RPMI7951 (cell line): Measurements from ENCODE around the gene ZNF423. TPM values are rescaled to one million over a fixed set of nuclear protein-coding genes. Genes with fewer than 3 reads are reported as not detected.
"Not testable (repeated sequence)": the region's sequence is repeated elsewhere in the genome, so short reads cannot be mapped to it uniquely, and the experiment has no call there.

Experiments
- DNase-seq: peaks from one replicate; pipeline ENCODE4 v3.0.0-alpha.2; 2012; ENCODE audit warnings: low read depth
- total RNA-seq: library from RNA; depleted of rRNA; stranded (reverse); fragments of >200 nt; shearing (Covaris generic); gene quantifications from 2 replicates; pipeline ENCODE4 v1.2.3, GENCODE V29; 2014

ZNF423 gene
- total RNA-seq, 1 experiment from 2014 or later, result under 0.01 TPM

DNA sequence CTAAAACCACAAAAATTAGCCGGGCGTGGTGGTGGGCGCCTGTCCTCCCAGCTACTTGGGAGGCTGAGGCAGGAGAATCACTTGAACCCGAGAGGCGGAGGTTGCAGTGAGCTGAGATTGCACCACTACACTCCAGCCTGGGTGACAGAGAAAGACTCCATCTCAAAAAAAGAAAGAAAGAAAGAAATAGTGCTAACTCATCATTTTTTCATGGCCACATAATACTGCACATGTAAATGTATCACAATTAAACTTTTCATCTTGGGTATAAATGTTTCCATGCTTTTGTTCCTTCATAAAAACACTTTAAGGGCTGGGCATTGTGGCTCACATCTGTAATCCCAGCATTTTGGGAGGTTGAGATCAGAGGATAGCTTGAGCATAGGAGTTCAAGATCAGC lies 15.9 kb upstream of the ZNF423 start:
- DNase-seq, result not testable (repeated sequence)

DNA sequence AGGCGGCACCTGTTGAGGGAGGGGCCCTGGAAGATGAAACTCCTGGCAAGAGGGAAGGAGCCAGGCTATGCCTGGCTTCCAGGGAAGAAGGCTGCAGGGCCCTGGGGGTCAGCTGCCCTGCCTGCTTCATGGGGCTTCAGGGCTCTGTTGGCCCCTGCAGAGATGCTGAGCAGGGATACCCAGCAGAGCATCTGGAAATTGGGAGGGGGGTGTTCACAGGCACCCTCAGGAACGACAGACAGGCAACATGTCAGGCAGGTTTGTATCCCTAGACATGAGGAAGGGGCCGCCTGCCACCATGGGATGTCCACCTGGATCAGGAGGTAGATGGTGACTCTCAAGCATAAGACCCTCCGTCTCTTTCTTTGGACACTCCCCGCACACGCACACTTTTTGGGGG lies 13.8 kb upstream of the ZNF423 start:
- no peak for DNase-seq

DNA sequence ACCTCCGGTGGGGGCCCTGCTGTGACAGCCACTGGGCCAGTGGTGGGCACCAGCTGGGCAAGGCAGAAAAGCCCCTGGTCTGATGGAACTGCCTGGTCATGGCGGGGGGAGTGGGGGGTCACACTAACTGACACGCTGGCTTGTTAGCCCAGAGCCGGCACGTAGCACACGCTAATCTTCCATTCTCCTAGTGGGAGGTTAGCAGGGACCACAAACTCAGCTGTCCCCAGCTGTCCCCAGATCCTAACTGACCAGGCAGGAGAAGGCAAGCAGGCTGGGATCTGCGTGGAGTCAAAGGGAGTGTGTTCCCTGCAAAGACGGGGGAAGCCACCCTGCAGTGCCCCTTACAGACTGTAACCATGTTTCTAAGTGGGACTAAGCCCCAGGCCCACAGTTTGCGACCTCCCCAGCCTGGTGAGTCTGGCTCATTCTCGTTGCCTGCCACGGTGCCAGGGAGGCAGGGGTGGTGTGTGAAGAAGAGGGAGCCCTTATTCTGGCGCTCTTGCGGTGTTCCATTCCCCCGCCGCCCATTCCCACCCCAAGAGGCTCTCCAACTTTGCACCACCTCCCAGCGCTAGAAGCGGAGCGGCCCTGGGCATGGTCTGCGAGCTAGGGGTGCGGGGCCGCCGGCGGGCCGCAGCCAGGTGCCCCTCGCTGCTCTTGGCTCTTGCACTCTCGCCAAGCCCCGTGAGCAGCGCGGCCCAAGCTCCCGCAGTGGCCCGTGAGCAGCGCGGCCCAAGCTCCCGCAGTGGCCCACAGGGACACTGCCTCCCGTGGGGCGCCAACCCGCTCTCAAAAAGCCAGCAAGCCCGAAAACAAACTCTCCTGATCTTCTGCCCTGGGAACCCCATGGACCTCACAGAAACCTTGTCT lies 12.1 kb upstream of the ZNF423 start:
- no peak for DNase-seq

DNA sequence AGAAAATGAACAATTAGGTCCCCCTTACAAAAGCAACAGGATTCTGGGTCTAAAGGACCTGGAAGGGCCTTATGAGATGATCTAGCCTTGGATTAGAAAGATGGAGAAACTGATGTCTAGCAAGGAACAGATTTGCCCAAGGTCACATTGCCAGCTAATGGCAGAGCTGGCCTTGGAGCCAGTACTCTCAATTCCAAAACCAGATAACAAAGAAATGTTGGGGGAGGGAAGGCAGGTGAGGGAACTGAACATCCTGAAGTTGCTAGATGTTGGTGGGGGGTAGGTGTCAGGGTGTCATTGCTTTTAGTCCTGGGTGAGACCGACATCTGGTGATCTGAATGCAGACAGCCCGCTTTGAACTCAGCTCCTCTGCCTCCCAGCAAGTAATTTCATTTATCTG lies 11.3 kb upstream of the ZNF423 start:
- DNase-seq, result no peak

DNA sequence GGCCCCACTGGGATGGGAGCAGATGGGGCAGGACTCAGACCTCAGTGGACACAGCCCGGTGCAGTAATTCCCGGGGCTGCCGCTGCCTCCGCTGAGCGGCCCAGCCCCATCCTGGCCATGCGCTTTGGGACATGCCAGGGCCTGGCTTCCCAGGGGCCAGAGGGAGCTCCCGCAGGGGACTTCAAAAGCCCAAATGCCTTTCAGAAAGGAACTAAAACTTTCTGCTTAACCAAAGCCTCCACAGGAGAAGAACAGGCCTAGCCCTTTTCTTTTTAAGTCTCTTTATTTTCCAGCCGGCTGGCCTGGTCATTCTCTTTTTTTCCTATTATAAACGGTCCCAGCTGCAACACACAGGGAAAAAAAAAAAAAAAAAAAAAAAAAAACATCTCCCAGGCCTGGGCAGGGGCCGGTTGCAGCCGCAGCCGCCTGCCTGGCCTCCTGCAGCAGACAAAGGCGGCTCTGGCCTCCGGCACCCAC lies 10.7 kb upstream of the ZNF423 start:
- no peak for DNase-seq

DNA sequence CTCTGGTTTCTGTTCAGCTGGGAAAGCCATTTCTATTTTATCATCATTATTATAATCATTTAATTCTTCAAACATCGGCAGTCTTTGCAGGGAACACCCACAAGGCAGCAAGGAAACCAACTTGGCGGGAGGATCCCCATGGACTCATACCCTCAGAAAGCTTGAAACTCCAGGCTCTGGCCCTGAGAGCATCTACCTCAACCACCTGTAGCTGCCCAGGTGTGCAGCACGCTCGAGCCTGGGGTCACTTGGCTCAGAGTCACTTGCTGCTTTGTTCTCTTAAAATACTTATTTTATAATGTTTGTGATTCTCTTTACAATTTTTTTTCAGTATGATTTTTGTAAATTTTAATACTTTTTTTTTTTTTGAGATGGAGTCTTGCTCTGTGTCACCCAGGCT lies 6.8 kb upstream of the ZNF423 start:
- no peak for DNase-seq

DNA sequence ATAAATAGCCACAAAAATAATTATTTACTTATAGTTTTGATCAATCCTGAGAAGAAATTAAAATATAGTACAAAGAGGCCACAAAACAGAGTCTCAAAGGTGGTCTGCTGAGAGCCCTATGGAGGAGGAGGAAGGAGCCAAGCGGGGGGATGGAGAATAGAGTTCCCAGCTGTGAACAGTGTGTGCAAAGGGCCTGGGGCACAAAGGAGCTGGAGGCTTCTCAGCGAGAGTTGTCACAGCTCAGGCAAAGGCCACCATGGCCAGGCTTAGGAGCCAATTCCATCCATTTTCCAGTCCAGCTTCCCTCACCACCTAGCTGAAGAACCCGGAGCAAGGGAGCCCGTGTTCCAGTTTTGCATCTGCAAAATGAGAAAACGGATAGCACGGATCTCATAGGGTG lies 5.4 kb upstream of the ZNF423 start:
- DNase-seq, result no peak

DNA sequence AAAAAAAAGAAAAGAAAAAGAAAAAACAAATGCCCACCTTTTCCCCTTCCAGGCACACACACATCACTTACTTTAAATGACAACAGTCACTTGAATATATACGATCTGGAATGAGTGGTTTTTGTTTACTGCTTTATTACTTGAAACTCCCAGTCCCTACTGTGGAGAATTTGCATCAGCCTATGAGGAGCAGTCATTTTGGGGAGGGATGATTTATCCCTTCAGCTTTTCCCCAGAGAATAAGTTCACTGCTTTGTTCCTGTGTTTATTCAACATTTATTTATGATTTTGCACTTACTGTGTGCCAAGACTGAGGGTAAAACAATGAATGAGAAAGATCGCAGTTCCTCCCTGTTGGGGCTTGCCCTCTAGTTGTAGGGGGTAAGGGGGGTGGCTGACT lies 4.7 kb upstream of the ZNF423 start:
- no peak for DNase-seq

DNA sequence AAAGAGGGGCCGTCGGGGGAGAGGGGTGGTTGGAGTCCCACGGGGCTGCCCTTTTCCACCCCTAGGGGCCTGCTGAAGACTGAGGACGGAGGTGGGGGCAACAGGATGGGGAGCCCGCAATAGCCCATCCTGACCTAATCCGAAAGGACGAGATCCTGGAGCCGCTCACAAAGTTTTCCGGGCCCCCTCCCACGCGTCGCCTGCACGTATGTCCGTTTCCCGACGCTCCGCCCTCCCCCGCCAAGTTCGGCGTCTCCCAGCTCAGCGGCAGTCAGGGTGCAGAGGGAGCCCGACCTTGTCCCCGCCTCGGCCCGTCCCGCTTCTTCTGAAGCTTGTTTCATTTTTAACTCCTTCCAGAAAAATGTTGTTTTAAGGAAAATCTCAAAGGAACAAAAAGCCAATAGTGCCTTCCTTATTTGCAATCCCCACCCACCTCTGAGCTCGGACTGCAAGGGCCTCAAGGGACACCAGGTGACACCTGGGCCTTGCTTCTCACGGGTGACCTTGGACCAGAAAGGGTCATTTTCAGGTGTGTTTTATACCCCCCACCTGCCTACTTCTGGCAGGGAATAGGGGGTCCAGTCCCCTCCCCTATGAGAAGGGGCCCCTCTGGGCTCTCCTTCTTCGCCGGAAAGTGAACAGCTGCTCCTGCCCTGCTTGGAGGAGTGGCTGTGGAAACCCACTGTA lies 3.4 kb upstream of the ZNF423 start:
- DNase-seq, result peak; percentile 12

DNA sequence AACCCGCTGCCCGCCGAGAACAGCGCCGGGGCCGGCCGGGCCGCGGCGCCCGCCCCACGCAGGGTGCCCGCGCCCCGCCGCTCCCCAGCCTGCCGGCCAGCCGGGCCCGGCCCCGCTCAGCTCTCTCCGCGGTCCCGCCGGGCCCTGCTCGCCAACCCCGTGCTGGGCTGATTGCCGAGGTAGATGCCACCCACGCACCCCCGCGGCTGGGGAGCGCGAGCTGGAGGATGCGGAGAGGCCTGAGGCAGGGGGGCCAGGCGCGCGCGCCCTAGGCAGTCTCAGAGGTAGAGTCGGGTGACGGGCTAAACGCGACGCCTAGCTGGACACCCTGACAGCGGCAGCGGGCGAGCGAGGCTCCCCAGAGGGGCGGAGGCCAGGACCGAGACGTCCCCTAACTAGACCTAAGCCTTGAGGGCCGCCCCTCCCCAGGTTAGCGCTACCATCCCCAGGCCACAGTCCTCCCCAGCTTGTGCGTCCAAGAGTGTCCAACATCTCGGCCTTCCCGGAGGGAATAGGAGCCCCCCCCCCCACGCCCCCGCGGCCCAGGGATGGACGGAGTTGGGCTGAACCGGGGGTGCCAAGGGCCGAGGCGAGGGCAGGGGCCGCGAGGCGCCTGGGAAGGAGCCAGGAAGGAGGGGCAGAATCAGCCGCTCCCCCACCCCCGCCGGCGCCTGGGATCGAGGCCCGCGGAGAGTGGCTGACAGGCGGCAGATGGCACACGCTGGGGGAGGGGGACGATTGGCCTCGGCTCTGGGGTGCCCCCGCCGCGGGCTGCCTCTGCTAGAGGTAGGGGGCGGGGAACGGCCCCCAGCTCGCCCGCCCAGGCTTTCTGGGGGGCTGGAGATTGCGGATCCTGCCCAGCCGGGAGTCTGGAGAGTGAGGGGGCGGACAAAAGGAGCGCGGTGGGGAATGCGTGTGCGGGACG lies 2.5 kb upstream of the ZNF423 start:
- DNase-seq, result peak; percentile 2

DNA sequence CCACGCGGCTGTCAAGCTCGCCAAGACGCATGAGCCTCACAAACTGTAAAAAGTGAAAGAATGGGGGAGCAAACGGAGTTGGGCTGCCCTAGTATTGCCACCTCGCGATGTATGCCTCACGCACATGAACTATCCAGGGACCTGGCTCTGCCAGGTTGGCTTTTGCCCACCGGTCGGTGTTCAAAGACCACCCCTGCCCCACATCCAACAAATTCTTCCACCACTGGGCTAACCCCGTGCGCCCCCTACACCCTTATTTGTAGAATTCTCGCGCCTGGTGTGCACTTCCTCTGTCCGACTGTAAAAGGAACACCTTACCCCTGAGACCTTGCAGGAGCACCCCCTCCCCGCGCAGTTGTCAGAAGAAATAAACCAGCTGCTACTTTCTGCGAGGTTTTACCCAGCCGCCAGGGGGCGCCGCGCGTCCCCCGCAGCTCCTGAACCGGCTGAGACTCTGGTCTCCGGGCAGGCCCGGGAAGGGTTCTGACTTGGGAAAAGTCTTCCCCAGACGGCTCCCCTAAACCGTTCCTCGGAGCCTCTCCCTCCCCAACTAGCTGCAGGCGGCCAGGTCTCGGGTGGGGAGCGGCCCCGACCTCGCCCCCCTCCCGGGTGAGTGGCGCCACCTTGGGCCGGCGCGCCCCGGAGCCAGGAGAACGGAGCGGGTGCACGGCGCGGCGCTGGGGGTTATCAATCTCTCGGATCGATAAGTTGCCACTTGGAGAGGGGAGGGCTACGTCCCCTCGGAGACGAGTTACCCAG lies 1.7 kb upstream of the ZNF423 start:
- DNase-seq, result no peak

DNA sequence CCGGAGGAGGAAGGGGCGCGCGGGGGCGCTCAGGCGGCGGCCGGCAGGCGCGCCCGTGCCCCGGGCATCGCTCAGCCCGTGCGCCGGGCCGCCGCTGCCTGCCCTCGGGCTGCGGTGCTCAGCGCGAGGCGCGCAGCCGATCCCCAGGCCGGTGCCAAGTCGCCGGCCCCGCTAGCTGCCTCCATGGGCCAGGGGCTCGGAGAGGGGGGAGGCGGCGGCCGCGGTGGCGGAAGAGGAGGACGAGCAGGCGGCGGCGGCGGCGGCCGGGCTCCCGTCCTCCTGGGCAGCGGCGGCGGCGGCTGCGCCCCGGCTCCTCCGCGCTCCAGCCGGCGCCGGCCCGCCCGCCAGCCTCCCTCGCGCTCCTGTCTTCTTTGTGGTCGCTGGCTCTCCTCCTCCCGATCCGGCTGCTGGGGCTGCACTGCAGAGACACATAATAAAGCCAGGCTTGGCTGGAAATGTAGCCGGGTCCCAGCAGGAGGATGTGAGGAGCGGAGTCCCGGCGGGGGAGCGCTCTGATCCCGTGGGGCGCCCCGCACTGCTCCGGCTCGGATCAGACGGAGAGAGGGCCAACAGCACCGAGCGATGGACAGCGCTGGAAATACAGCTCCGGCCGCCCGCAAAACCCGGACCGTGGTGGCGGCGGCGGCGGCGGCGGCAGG lies 889 bp upstream of the ZNF423 start:
- peak; percentile 45 for DNase-seq

DNA sequence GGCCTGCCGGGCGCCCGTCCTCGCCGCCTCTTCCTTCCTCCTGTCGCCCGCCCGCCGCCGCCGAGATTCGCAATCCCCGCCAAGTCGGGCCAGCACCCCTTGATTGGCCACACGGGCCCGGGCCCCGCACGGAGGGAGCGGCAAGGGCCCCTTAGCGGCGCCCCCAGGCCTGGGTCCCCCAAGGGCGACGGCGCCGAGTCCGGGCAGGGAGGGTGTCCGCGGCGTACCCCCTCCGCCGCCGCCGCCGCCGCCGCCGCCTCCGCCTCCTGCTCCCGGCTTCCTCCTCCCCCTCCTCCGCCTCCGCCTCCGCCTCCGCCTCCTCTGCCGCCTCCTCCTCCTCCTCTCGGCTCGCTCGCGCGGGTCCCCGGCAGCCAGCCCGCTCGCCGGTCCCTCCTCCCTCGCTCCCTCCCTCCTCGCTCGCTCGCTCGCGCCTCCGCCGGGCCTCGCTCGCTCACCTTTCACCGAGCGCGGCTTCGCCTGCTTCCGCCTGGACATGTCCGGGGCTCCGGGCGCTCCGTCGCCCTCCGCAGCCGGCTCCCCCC lies 561 bp downstream of the ZNF423 start:
- DNase-seq, result peak; percentile 58

DNA sequence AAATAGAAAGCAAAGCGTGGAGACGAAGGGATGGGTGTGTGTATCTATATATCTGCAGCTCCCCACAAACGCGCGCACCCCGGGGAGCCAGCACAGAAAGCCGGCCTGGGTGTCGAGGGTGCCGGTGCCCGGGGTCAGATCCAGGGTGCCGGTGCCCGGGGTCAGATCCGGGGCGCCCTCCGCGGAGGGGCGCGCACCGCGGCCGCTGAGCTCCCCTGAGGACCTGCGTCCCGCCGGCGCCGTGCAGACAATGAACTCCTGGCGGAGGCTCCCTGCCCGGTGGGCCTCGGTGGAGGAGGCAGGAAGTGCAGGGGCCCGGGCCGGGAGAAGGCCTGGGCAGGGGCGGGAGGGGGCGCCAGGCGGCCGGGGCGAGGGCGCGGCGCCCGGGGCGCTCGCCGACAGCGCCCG lies 1.1 kb downstream of the ZNF423 start:
- no peak for DNase-seq

DNA sequence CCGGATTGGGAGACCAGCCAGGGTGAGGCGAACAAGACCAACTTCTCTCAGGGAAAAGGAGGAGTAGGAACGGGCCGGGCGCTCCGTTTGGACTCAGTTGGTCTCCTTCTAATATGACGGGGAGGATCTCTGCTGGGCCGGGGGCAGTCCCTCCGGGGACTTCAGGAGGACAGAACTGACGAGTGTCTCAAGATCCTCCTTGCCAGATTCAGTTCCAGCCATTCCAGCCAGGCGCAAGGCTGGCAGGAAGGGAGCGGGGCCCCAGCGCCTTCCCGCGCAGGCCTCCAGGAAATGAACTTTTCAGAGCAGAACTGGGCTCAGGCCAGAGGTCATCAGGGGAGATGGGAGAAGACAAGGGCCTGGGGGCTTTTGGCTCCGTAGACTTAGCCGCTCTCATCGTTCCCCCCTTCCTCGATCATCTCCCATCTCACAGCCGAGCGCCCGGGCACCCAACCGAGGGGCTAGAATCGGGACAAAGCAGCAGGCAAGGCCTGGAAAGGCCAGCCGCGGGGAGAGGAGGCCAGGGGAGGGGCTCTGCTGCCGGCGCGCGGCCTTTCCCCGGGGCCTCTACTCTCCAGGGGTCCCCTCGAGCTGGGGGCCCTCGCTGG lies 1.6 kb downstream of the ZNF423 start:
- DNase-seq, result no peak

DNA sequence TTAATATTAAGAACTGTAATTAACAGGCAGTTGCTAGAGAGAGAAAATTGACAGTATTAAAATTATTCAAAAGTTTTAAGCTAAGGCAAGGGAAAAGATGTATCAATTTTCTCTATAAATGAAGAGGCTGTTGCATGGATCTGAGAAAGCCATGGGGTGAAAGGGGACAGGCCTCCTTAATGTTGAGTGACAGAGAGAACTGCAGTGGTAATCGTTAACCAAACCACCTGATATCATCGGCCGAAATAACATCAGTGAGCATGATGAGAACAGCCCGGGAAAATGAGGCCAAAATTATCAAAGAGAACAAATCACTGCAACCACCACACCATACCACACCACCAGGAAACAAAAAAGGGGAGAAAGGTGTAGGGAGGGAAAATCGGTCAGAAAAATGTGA lies 3.6 kb downstream of the ZNF423 start:
- DNase-seq, result no peak

DNA sequence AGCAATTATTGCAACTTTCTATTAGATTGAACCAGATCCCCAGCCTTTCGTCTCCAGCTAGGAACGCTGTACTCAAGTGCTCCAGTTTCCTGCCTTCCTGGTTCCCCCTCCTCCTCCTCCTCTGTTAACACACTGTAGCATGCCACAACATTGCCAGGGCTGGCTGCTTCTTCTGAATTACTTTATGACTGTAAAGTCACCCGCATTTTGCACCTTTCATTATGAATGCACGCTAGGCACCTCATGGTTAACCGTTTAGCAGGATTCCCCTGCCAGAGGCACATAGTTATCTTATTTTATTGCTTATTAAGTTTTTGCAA lies 4.5 kb downstream of the ZNF423 start:
- no peak for DNase-seq

DNA sequence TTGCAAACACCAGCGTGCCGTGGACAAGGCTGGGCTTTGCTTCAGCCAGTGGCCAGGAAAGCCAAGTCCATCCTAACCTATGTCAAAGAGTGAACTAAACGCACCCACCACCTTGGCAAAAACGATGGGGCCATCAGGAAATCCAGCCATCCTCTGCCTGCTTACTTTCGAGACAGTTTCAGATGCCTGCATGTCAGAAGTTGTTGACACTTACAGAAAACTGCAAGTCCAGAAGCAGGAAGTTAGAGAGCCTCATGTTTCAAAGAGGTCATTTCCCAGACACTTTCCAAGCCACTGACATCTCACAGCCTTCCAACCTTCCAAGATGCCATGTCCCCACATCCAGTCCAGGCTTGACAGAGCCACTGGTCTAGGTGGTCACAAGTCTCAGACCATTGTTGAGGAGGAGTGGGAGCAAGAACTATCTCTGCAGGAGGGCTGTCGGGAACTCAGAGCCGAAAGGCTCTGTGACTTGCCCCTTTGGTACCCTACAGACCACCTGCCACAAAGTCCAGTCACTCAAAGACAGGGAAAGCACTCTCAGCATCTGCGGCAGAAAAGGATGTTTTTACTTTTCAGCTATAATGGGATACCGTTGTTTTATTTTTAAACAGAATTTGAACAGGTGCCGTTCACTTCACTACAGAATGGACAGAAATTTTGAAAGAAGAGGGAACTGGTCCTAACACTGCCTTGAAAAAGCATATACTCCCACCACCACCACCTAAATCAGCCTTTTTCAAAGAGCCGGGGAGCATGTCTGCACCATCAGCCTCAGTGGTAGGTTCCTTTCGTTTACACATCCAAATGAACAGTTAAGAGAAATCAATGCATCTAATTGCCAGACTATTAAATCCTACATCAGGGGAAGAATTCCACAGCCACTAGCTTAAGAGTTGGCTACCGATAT lies 5.1 kb downstream of the ZNF423 start:
- DNase-seq, result no peak

DNA sequence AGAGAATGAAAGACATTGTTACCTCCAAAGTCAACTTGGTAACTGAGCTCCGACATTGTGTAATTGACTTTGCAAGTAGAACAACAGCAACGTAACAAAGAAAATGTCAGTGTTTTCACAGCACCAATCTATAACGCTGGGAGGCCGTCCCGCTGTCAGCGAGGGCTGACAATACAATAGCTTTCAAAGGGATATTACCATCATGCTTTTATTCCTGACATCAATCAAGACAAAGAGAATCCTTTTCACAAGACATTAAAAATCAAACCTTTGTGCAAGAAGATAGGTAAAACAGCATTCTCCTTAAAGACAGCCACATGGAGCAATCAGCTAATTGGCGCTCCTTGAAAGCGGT lies 6.2 kb downstream of the ZNF423 start:
- no peak for DNase-seq
